ENCODE data around the gene SURF4. TPM values are rescaled to one million over a fixed set of nuclear protein-coding genes. Genes with fewer than 3 reads are reported as not detected.

The SURF4 gene
- total and polyA plus RNA-seq, 2 of the 13 experiments (the other 11 are each of a cell fraction or from before 2014, with no cell fraction given) = 220 to 265 TPM

DNA sequence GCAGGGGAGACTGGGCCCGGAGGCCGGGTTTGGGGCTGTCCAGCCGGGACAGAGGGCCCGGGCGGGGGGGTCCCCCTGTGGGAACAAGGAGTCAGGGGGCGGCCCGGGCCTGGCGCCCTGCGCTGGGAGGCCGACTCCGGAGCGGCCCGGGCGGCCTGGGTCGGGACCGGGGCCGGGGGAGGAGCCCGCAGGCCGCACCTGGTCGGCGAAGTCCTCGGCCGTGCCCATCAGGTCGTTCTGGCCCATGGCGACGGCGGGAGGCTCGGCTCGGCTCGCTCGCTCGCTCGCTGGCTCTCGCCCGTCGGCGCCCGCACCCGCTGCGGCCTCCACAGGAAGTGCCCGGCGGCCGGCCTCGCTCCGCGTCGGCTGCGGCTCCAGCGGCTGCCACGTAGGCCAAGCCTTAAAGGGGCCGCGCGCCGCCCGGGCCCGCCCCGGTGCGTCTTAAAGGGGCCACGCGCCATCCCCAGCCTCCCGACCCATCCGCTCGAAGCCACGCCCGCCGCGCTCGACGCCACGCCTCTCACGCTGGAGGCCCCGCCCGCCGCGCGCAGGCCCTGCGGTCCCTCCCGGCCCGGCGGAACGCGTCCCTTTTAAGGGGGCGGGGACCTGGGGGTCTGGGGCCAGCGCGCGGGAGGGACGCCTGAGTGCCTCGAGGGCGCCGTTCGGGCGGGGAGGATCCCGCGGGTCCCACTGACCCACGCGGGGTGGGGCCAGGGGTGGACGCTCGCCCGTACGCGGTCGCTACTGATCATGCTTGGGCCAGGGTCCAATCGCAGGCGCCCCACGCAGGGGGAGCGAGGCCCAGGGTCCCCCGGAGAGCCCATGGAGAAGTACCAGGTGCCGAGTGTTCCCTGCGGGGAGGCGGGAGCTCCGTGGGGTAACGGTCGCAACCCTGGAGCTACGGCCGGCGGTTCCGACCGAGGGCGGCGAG lies at the start of gene SURF4, which contains the start of gene STKLD1 (continued):
- no peak for TF ChIP-seq ZNF367 (CRISPR knock-in tag; IDR thresholded peaks at IDR 0.05; ENCODE audit: borderline replicate concordance)
- 0 out of 2 replicates have a peak, but pooled peaks have one; percentile 37 for TF ChIP-seq REL (CRISPR knock-in tag; conservative IDR thresholded peaks at IDR 0.05)
- TF ChIP-seq, protein P1, sequence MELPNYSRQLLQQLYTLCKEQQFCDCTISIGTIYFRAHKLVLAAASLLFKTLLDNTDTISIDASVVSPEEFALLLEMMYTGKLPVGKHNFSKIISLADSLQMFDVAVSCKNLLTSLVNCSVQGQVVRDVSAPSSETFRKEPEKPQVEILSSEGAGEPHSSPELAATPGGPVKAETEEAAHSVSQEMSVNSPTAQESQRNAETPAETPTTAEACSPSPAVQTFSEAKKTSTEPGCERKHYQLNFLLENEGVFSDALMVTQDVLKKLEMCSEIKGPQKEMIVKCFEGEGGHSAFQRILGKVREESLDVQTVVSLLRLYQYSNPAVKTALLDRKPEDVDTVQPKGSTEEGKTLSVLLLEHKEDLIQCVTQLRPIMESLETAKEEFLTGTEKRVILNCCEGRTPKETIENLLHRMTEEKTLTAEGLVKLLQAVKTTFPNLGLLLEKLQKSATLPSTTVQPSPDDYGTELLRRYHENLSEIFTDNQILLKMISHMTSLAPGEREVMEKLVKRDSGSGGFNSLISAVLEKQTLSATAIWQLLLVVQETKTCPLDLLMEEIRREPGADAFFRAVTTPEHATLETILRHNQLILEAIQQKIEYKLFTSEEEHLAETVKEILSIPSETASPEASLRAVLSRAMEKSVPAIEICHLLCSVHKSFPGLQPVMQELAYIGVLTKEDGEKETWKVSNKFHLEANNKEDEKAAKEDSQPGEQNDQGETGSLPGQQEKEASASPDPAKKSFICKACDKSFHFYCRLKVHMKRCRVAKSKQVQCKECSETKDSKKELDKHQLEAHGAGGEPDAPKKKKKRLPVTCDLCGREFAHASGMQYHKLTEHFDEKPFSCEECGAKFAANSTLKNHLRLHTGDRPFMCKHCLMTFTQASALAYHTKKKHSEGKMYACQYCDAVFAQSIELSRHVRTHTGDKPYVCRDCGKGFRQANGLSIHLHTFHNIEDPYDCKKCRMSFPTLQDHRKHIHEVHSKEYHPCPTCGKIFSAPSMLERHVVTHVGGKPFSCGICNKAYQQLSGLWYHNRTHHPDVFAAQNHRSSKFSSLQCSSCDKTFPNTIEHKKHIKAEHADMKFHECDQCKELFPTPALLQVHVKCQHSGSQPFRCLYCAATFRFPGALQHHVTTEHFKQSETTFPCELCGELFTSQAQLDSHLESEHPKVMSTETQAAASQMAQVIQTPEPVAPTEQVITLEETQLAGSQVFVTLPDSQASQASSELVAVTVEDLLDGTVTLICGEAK (IDR thresholded peaks at IDR 0.05) = no peak
- TF ChIP-seq, protein P1 (CRISPR knock-in tag; IDR thresholded peaks at IDR 0.05) = peak; percentile 70
- no peak for TF ChIP-seq ZNF713 (CRISPR knock-in tag; IDR thresholded peaks at IDR 0.05)
- TF ChIP-seq AHR (CRISPR knock-in tag; IDR thresholded peaks at IDR 0.05) = no peak
- TF ChIP-seq, protein P2, sequence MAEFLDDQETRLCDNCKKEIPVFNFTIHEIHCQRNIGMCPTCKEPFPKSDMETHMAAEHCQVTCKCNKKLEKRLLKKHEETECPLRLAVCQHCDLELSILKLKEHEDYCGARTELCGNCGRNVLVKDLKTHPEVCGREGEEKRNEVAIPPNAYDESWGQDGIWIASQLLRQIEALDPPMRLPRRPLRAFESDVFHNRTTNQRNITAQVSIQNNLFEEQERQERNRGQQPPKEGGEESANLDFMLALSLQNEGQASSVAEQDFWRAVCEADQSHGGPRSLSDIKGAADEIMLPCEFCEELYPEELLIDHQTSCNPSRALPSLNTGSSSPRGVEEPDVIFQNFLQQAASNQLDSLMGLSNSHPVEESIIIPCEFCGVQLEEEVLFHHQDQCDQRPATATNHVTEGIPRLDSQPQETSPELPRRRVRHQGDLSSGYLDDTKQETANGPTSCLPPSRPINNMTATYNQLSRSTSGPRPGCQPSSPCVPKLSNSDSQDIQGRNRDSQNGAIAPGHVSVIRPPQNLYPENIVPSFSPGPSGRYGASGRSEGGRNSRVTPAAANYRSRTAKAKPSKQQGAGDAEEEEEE (CRISPR knock-in tag; IDR thresholded peaks at IDR 0.05; ENCODE audit: borderline replicate concordance) = no peak
- TF ChIP-seq, protein P3, sequence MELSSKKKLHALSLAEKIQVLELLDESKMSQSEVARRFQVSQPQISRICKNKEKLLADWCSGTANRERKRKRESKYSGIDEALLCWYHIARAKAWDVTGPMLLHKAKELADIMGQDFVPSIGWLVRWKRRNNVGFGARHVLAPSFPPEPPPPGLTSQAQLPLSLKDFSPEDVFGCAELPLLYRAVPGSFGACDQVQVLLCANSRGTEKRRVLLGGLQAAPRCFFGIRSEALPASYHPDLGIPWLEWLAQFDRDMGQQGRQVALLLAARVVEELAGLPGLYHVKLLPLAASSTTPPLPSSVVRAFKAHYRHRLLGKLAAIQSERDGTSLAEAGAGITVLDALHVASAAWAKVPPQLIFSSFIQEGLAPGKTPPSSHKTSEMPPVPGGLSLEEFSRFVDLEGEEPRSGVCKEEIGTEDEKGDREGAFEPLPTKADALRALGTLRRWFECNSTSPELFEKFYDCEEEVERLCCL (CRISPR knock-in tag; IDR thresholded peaks at IDR 0.05; ENCODE audit: borderline replicate concordance) = no peak
- no peak; the same call in 1 of the 2 replicates for TF ChIP-seq ZNF121 (CRISPR knock-in tag; IDR thresholded peaks at IDR 0.05)
- no peak for TF ChIP-seq NFRKB (IDR thresholded peaks at IDR 0.05)
- peak; percentile 33; the same call in 1 of the 2 replicates for TF ChIP-seq ZNF891 (CRISPR knock-in tag; IDR thresholded peaks at IDR 0.05)
- no peak for TF ChIP-seq ZNF572 (CRISPR knock-in tag; IDR thresholded peaks at IDR 0.05)
- TF ChIP-seq SMC3 (IDR thresholded peaks at IDR 0.05; ENCODE audit: low read length) = no peak
- no peak for TF ChIP-seq ZNF253 (CRISPR knock-in tag; IDR thresholded peaks at IDR 0.05; ENCODE audit: borderline replicate concordance)
- TF ChIP-seq, protein P4, sequence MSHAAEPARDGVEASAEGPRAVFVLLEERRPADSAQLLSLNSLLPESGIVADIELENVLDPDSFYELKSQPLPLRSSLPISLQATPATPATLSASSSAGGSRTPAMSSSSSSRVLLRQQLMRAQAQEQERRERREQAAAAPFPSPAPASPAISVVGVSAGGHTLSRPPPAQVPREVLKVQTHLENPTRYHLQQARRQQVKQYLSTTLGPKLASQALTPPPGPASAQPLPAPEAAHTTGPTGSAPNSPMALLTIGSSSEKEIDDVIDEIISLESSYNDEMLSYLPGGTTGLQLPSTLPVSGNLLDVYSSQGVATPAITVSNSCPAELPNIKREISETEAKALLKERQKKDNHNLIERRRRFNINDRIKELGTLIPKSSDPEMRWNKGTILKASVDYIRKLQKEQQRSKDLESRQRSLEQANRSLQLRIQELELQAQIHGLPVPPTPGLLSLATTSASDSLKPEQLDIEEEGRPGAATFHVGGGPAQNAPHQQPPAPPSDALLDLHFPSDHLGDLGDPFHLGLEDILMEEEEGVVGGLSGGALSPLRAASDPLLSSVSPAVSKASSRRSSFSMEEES (CRISPR knock-in tag; IDR thresholded peaks at IDR 0.05) = peak; percentile 38; the same call in 1 of the 2 replicates
